ENCODE results near the gene NBPF8. TPM values are rescaled to one million over a fixed set of nuclear protein-coding genes. Genes with fewer than 3 reads are reported as not detected.
"Not testable (repeated sequence)": the region's sequence is repeated elsewhere in the genome, so short reads cannot be mapped to it uniquely, and the experiment has no call there.

NBPF8 gene
- total and polyA plus RNA-seq, 2 of the 8 experiments (the other 6 are each of a cell fraction or from before 2014, with no cell fraction given) = 1.5 TPM

- H3K36me3 ChIP-seq (ENCODE audit: control insufficient read depth in 2 of 4, insufficient read depth in 4 of 4, low read length in 3 of 4); CTCF ChIA-PET (ENCODE audit: partially characterized antibody); H2BK20ac ChIP-seq (ENCODE audit: low read length); H2BK5ac ChIP-seq (ENCODE audit: low read depth, low read length); H3K4me3 ChIP-seq (ENCODE audit: extremely low read depth in 1 of 4, insufficient read depth in 2 of 4, low read depth in 3 of 4, low read length in 4 of 4); H3K18ac ChIP-seq (ENCODE audit: extremely low read depth, low read length); H3K9me3 ChIP-seq (ENCODE audit: insufficient read depth in 2 of 2, low read depth in 1 of 2, low read length in 1 of 2); H4K91ac ChIP-seq (replicated peaks; ENCODE audit: insufficient read length, low read length); H3K79me1 ChIP-seq (ENCODE audit: low read depth, low read length); H3K23ac ChIP-seq (ENCODE audit: insufficient read length); H3K9ac ChIP-seq (replicated peaks in 1 of 4; ENCODE audit: extremely low read depth in 1 of 4, low read depth in 3 of 4, low read length in 3 of 4); H3K4me2 ChIP-seq (ENCODE audit: insufficient read depth in 1 of 2, low read depth in 2 of 2, low read length in 2 of 2); H3K4me1 ChIP-seq (replicated peaks in 1 of 4; ENCODE audit: control insufficient read depth in 3 of 4, insufficient read depth in 4 of 4, low read length in 3 of 4); H2BK12ac ChIP-seq (ENCODE audit: low read depth, low read length); DNase-seq (ENCODE audit: low read depth in 1 of 2, low spot score in 2 of 2); H3K27me3 ChIP-seq (replicated peaks in 1 of 4; ENCODE audit: control insufficient read depth in 3 of 4, extremely low read depth in 1 of 4, insufficient read depth in 3 of 4, low read length in 3 of 4); FAIRE-seq; H3K14ac ChIP-seq (ENCODE audit: insufficient read length); H3K27ac ChIP-seq (ENCODE audit: low read depth, low read length); H3K56ac ChIP-seq (replicated peaks; ENCODE audit: insufficient read length, low read depth, low read length); H2AFZ ChIP-seq (ENCODE audit: low read length); H2BK15ac ChIP-seq (ENCODE audit: low read length); POLR2A ChIA-PET (ENCODE audit: partially characterized antibody); H2BK120ac ChIP-seq (replicated peaks; ENCODE audit: low read depth, low read length); H4K5ac ChIP-seq (ENCODE audit: insufficient read length, low read depth, low read length); H3K79me2 ChIP-seq (ENCODE audit: control insufficient read depth in 1 of 2, insufficient read depth in 2 of 2, low read length in 2 of 2); H4K8ac ChIP-seq (ENCODE audit: extremely low read depth, insufficient read depth, low read length); H3K4ac ChIP-seq (replicated peaks; ENCODE audit: insufficient read length, low read depth, low read length); H4K20me1 ChIP-seq (replicated peaks in 1 of 2; ENCODE audit: control insufficient read depth in 1 of 2, insufficient read depth in 2 of 2, low read length in 2 of 2); H3K23me2 ChIP-seq (ENCODE audit: low read depth, low read length); H2AK5ac ChIP-seq (ENCODE audit: low read depth, low read length): not testable (repeated sequence)
- 94% methylated on average over 9 of the region's 18 CpGs; no CpG with 5 or more reads in 1 of the 2 experiments for WGBS, 2 experiments (ENCODE audit: extremely low coverage in 1 of 2, insufficient coverage in 1 of 2, insufficient read length in 1 of 2, insufficient replicate concordance in 2 of 2, low coverage in 1 of 2, low lambda C conversion rate in 2 of 2, missing lambda C conversion rate in 1 of 2)
Observed at GRCh38 chr1:120433831-120434230, 19.0 kb downstream of the NBPF8 start.

GRCh38 chr1:120449124-120449523 is 34.3 kb downstream of the NBPF8 start:
- H2AK5ac ChIP-seq (ENCODE audit: low read depth, low read length); H3K27ac ChIP-seq (ENCODE audit: low read depth, low read length); DNase-seq (ENCODE audit: low read depth in 1 of 2, low spot score in 2 of 2); H2BK20ac ChIP-seq (ENCODE audit: low read length); H3K23me2 ChIP-seq (ENCODE audit: low read depth, low read length); FAIRE-seq; H3K79me2 ChIP-seq (ENCODE audit: control insufficient read depth in 1 of 2, insufficient read depth in 2 of 2, low read length in 2 of 2); H2BK15ac ChIP-seq (ENCODE audit: low read length); H3K14ac ChIP-seq (ENCODE audit: insufficient read length); H2AFZ ChIP-seq (ENCODE audit: low read length); H3K4me2 ChIP-seq (ENCODE audit: insufficient read depth in 1 of 2, low read depth in 2 of 2, low read length in 2 of 2); POLR2A ChIA-PET (ENCODE audit: partially characterized antibody); H3K36me3 ChIP-seq (ENCODE audit: control insufficient read depth in 2 of 4, insufficient read depth in 4 of 4, low read length in 3 of 4); H3K23ac ChIP-seq (ENCODE audit: insufficient read length); CTCF ChIA-PET (ENCODE audit: partially characterized antibody); H3K79me1 ChIP-seq (ENCODE audit: low read depth, low read length); H3K9me3 ChIP-seq (ENCODE audit: insufficient read depth in 2 of 2, low read depth in 1 of 2, low read length in 1 of 2); H3K4me1 ChIP-seq (replicated peaks in 1 of 4; ENCODE audit: control insufficient read depth in 3 of 4, insufficient read depth in 4 of 4, low read length in 3 of 4); H3K9ac ChIP-seq (replicated peaks in 1 of 4; ENCODE audit: extremely low read depth in 1 of 4, low read depth in 3 of 4, low read length in 3 of 4); H3K4ac ChIP-seq (replicated peaks; ENCODE audit: insufficient read length, low read depth, low read length); H2BK12ac ChIP-seq (ENCODE audit: low read depth, low read length); H2BK5ac ChIP-seq (ENCODE audit: low read depth, low read length); H3K27me3 ChIP-seq (replicated peaks in 1 of 4; ENCODE audit: control insufficient read depth in 3 of 4, extremely low read depth in 1 of 4, insufficient read depth in 3 of 4, low read length in 3 of 4); H4K5ac ChIP-seq (ENCODE audit: insufficient read length, low read depth, low read length); H2BK120ac ChIP-seq (replicated peaks; ENCODE audit: low read depth, low read length); H4K91ac ChIP-seq (replicated peaks; ENCODE audit: insufficient read length, low read length); H3K4me3 ChIP-seq (ENCODE audit: extremely low read depth in 1 of 4, insufficient read depth in 2 of 4, low read depth in 3 of 4, low read length in 4 of 4); H4K8ac ChIP-seq (ENCODE audit: extremely low read depth, insufficient read depth, low read length); H3K56ac ChIP-seq (replicated peaks; ENCODE audit: insufficient read length, low read depth, low read length); H3K18ac ChIP-seq (ENCODE audit: extremely low read depth, low read length); H4K20me1 ChIP-seq (replicated peaks in 1 of 2; ENCODE audit: control insufficient read depth in 1 of 2, insufficient read depth in 2 of 2, low read length in 2 of 2): not testable (repeated sequence)
- 42% methylated on average over 2 of the region's 5 CpGs; no CpG with 5 or more reads in 1 of the 2 experiments for WGBS, 2 experiments (ENCODE audit: extremely low coverage in 1 of 2, insufficient coverage in 1 of 2, insufficient read length in 1 of 2, insufficient replicate concordance in 2 of 2, low coverage in 1 of 2, low lambda C conversion rate in 2 of 2, missing lambda C conversion rate in 1 of 2)

Data from H1 (cell line).